Upper lobe of left lung (tissue), 6 donors: Measurements from ENCODE around the gene MLLT1. TPM values are rescaled to one million over a fixed set of nuclear protein-coding genes. Genes with fewer than 3 reads are reported as not detected.

ENCODE experiments used
- ATAC-seq, 2 donors: fragments of 200-7000 bp; cut with Tn5 transposase; one replicate each; pipeline ENCODE4 v1.9.1; 2022; ENCODE audit warnings: mild to moderate bottlenecking in 2 of 2, moderate library complexity in 2 of 2; ENCODE audit not compliant: low FRiP score in 2 of 2
- DNase-seq, 2 donors: peaks; one replicate each; pipeline ENCODE4 v3.0.0-alpha.2; 2019 to 2020
- H3K27ac ChIP-seq, 4 donors: fragments of 200-600 bp; sonication (generic); one replicate each; pipeline ENCODE4 v1.5.1; 2016 to 2019
- H3K27me3 ChIP-seq, 4 donors: fragments of 200-600 bp; sonication (generic); one replicate each; pipeline ENCODE4 v1.5.1; 2017 to 2019
- H3K36me3 ChIP-seq, 4 donors: fragments of 200-600 bp; sonication (generic); one replicate each; pipeline ENCODE4 v1.5.1; 2016 to 2019
- H3K4me1 ChIP-seq, 4 donors: fragments of 200-600 bp; sonication (generic); one replicate each; pipeline ENCODE4 v1.5.1; 2018 to 2019
- H3K4me3 ChIP-seq, 4 donors: fragments of 200-600 bp; sonication (generic); one replicate each; pipeline ENCODE4 v1.5.1; 2017 to 2019; ENCODE audit warnings: mild to moderate bottlenecking in 2 of 4, moderate library complexity in 1 of 4
- H3K9me3 ChIP-seq, 4 donors: fragments of 200-600 bp; sonication (generic); one replicate each; pipeline ENCODE4 v1.5.1; 2018 to 2019
- CTCF ChIP-seq, 6 experiments: fragments of 450-650 bp in 4 of 6; fragments of 200-600 bp in 2 of 6; sonication (generic) in 2 of 6; IDR thresholded peaks; one replicate each; pipeline ENCODE4 v1.5.1; 2016 to 2019; ENCODE audit warnings: antibody characterized with exemption in 6 of 6
- EP300 ChIP-seq, 4 donors: sonication (generic); formaldehyde crosslinking; IDR thresholded peaks; one replicate each; pipeline ENCODE4 v1.5.1; 2017; ENCODE audit warnings: antibody characterized with exemption in 4 of 4, control low read depth in 2 of 4
- POLR2A ChIP-seq, 4 donors: fragments of 450-650 bp; IDR thresholded peaks; one replicate each; pipeline ENCODE4 v1.5.1; 2016 to 2017; ENCODE audit warnings: antibody characterized with exemption in 4 of 4, mild to moderate bottlenecking in 2 of 4
- POLR2AphosphoS5 ChIP-seq, 2 donors: sonication (generic); formaldehyde crosslinking; IDR thresholded peaks; one replicate each; pipeline ENCODE4 v1.5.1; 2017; ENCODE audit warnings: antibody characterized with exemption in 2 of 2
- WGBS, 2 donors: methylation state at CpG; one replicate each; pipeline ENCODE4 v1.1.5; 2017 to 2018; 5-methylcytosine and 5-hydroxymethylcytosine counted together
- total RNA-seq, 6 donors: library from RNA; depleted of rRNA in 4 of 6; stranded (reverse); fragments of >200 nt in 4 of 6; gene quantifications; one replicate each; pipeline versions ENCODE4 v1.1.0 to v1.2.1, GENCODE V29; 2016 to 2021
- donor health status: DM: no; HTN: no; CAD: no; lungs with moderate emphysema.
- donor health status: DM: no; HTN: yes; CAD: no; lungs with severe emphysema.

Gene MLLT1
- total RNA-seq, 6 donors from 2014 or later, result 22.1 to 98.9 (median 49.3) TPM

GRCh38 chr19:6278051-6278450, 1.7 kb downstream of the MLLT1 start:
- peak overlapping the region; percentile 88 to 94 (median 92) for H3K27ac ChIP-seq
- no peaks in the 10 kb centered on the region for H3K9me3 ChIP-seq
- no peaks in the 10 kb centered on the region for H3K36me3 ChIP-seq
- H3K4me3 ChIP-seq, result peak overlapping the region in 2 of 4 donors; percentile 88 to 91
- TF ChIP-seq CTCF (IDR thresholded peaks at IDR 0.05) (no peak), POLR2AphosphoS5 (IDR thresholded peaks at IDR 0.05) (no peak), POLR2A (IDR thresholded peaks at IDR 0.05) (no peak), EP300 (IDR thresholded peaks at IDR 0.05) (no peak)
- H3K4me1 ChIP-seq, result peaks cover 55 to 68% (median 59%) of the 10 kb centered on the region in 4 donors
- no peak for ATAC-seq
- H3K27me3 ChIP-seq, result no peaks in the 10 kb centered on the region
- WGBS, 2 donors, result 74 to 77% methylated on average over 8 to 9 of the region's 9 CpGs
- DNase-seq, result no peak

- Histone ChIP-seq H3K4me1 (peaks cover 71 to 84% (median 75%) of the 10 kb centered on the region in 4 donors), H3K27me3 (no peaks in the 10 kb centered on the region), H3K4me3 (peak overlapping the region in 1 of 4 donors; percentile 15), H3K9me3 (no peaks in the 10 kb centered on the region), H3K27ac (peak overlapping the region; percentile 89 to 95 (median 92)), H3K36me3 (no peaks in the 10 kb centered on the region)
- 43 to 54% methylated on average over 12 of the region's 12 CpGs for WGBS, 2 donors
- TF ChIP-seq POLR2A (IDR thresholded peaks at IDR 0.05), result peak in 1 of 4 donors; percentile 17
- no peak for TF ChIP-seq CTCF (IDR thresholded peaks at IDR 0.05)
- TF ChIP-seq EP300 (IDR thresholded peaks at IDR 0.05), result peak in 1 of 4 donors; percentile 17
- peak; percentile 37 to 41 for TF ChIP-seq POLR2AphosphoS5 (IDR thresholded peaks at IDR 0.05)
- peak in 1 of 2 donors; percentile 70 for DNase-seq
- ATAC-seq, result no peak
These were observed 3.3 kb downstream of the MLLT1 start for GRCh38 chr19:6276447-6276846.

GRCh38 chr19:6275170-6275744, 4.5 kb downstream of the MLLT1 start:
- no peak overlapping the region for H3K4me3 ChIP-seq
- H3K4me1 ChIP-seq, result peaks cover 83 to 94% (median 87%) of the 10 kb centered on the region in 4 donors
- H3K36me3 ChIP-seq, result peaks cover 0 to 2% (median under 1%) of the 10 kb centered on the region in 4 donors
- DNase-seq (no peak), ATAC-seq (no peak)
- TF ChIP-seq CTCF (IDR thresholded peaks at IDR 0.05), result no peak
- no peak for TF ChIP-seq POLR2A (IDR thresholded peaks at IDR 0.05)
- TF ChIP-seq POLR2AphosphoS5 (IDR thresholded peaks at IDR 0.05), result no peak
- no peak for TF ChIP-seq EP300 (IDR thresholded peaks at IDR 0.05)
- H3K27ac ChIP-seq, result peak overlapping the region; percentile 89 to 95 (median 92)
- H3K9me3 ChIP-seq, result no peaks in the 10 kb centered on the region
- no peaks in the 10 kb centered on the region for H3K27me3 ChIP-seq
- WGBS, 2 donors, result 86 to 89% methylated on average over 17 to 18 of the region's 18 CpGs

GRCh38 chr19:6274756-6275155, 5.0 kb downstream of the MLLT1 start:
- H3K9me3 ChIP-seq, result no peaks in the 10 kb centered on the region
- peaks cover 88 to 95% (median 92%) of the 10 kb centered on the region in 4 donors for H3K4me1 ChIP-seq
- peak overlapping the region; percentile 89 to 95 (median 92) for H3K27ac ChIP-seq
- no peaks in the 10 kb centered on the region for H3K27me3 ChIP-seq
- TF ChIP-seq POLR2A (IDR thresholded peaks at IDR 0.05), result no peak
- no peak for TF ChIP-seq EP300 (IDR thresholded peaks at IDR 0.05)
- TF ChIP-seq CTCF (IDR thresholded peaks at IDR 0.05), result no peak
- TF ChIP-seq POLR2AphosphoS5 (IDR thresholded peaks at IDR 0.05), result no peak
- WGBS, 2 donors, result 75 to 98% methylated on average over 8 to 12 of the region's 15 CpGs
- H3K4me3 ChIP-seq, result peak overlapping the region in 1 of 4 donors; percentile 10
- ATAC-seq (no peak), DNase-seq (peak in 1 of 2 donors; percentile 65)
- peaks cover 0 to 7% (median 4%) of the 10 kb centered on the region in 4 donors for H3K36me3 ChIP-seq
